ENCODE results near the gene DGKA.

The DGKA gene

GRCh38 chr12:55935738-55936151 is 4.8 kb downstream of the DGKA start:
- CTCF ChIA-PET = interaction anchor here (0.9 to 6.9 kb wide), 6 partner anchors 10 to 197 kb away, joined by 3 to 66 read pairs (median 10); partner anchors contain the start of genes DNAJC14, ORMDL2, PYM1 and SARNP
- Mint-ChIP-seq H3K36me3 (peaks cover 91% of the 10 kb centered on the region), H3K27me3 (no peaks in the 10 kb centered on the region), H3K4me1 (peaks cover 75% of the 10 kb centered on the region), H3K27ac (peak overlapping the region; percentile 86), H3K9me3 (no peaks in the 10 kb centered on the region), H3K4me3 (peak overlapping the region; percentile 92)
- DNase-seq = peak; percentile 47

- Mint-ChIP-seq H3K4me1 (peaks cover 94% of the 10 kb centered on the region), H3K36me3 (peaks cover 93% of the 10 kb centered on the region), H3K4me3 (no peak overlapping the region), H3K27ac (peak overlapping the region; percentile 86), H3K27me3 (no peaks in the 10 kb centered on the region), H3K9me3 (no peaks in the 10 kb centered on the region)
- CTCF ChIA-PET = interaction anchor here (3.3 to 6.9 kb wide), 4 partner anchors 7 to 199 kb away, joined by 18 to 66 read pairs (median 34); partner anchors contain the start of genes DGKA, ORMDL2, PYM1 and SARNP
- DNase-seq = no peak
Measured at GRCh38 chr12:55937981-55938380, 7.0 kb downstream of the DGKA start.

DNA sequence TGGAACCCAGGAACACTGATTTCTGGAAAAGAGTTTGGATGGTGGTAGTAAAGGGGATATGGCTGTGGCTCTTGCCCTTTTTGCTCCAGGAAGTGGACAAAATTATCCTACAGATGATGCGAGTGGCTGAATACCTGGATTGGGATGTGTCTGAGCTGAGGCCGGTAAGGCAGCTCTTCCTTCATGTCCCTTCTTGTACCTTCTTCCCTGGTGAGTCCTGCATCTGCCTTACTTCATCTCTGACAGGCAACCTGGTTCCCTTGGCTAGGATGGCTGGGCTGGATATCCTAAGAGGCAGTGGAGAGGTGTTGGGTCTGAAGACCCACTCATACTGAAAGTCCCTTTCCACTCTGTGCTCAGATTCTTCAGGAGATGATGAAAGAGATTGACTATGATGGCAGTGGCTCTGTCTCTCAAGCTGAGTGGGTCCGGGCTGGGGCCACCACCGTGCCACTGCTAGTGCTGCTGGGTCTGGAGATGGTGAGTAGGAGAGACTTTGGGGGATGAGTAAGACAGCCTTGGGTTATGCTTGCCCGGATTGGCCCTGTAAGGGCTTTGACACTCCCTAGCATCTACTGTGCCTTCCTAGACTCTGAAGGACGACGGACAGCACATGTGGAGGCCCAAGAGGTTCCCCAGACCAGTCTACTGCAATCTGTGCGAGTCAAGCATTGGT is 8.0 kb downstream of the DGKA start:
- H3K4me3 Mint-ChIP-seq = peak overlapping the region; percentile 16
- peak overlapping the region; percentile 86 for H3K27ac Mint-ChIP-seq
- H3K4me1 Mint-ChIP-seq = peaks cover 94% of the 10 kb centered on the region
- no peaks in the 10 kb centered on the region for H3K9me3 Mint-ChIP-seq
- DNase-seq = no peak
- CTCF ChIA-PET = interaction anchor here (0.9 to 6.9 kb wide), 13 partner anchors 8 to 200 kb away, joined by 3 to 66 read pairs (median 8); partner anchors contain the start of genes DGKA, DNAJC14, GDF11 and ORMDL2
- peaks cover 92% of the 10 kb centered on the region for H3K36me3 Mint-ChIP-seq
- H3K27me3 Mint-ChIP-seq = no peaks in the 10 kb centered on the region

- peaks cover 93% of the 10 kb centered on the region for H3K36me3 Mint-ChIP-seq
- peak overlapping the region; percentile 37 for H3K4me3 Mint-ChIP-seq
- CTCF ChIA-PET = interaction anchor here (0.6 to 6.9 kb wide), 31 partner anchors 9 to 282 kb away, joined by 3 to 66 read pairs (median 3); partner anchors contain the start of genes DGKA, DNAJC14, GDF11 and ORMDL2
Measured at GRCh38 chr12:55940065-55940732, 9.2 kb downstream of the DGKA start.

DNA sequence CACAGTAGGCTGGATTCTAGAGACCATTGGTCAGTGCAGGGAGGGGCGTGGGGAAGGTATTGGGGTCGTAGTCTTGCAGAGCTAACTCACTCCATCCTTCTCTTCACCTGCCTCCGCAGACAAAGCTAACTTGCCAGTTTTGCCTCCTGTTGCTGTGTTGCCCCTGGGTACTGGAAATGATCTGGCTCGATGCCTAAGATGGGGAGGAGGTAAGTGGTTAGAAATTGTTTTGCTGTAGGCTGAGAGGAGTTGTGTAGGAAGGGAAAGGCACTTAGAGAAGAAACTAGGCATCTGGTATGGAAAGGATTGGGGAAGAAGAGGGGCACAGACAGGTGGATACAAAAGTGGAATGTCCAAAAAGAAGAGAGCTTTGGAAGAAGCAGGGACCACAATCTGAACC is 11.1 kb downstream of the DGKA start:
- CTCF ChIA-PET = interaction anchor here (1.5 to 4.9 kb wide), 3 partner anchors 10 to 203 kb away, joined by 5 to 36 read pairs (median 6); partner anchors contain the start of genes ORMDL2 and SARNP
- Mint-ChIP-seq H3K4me3 (no peak overlapping the region), H3K36me3 (peaks cover 94% of the 10 kb centered on the region), H3K9me3 (no peaks in the 10 kb centered on the region), H3K27ac (peak overlapping the region; percentile 72), H3K27me3 (no peaks in the 10 kb centered on the region), H3K4me1 (peaks cover 89% of the 10 kb centered on the region)
- no peak for DNase-seq

More at GRCh38 chr12:55940065-55940732, 9.2 kb downstream of the DGKA start:
- Mint-ChIP-seq H3K27me3 (no peaks in the 10 kb centered on the region), H3K4me1 (peaks cover 92% of the 10 kb centered on the region), H3K27ac (peak overlapping the region; percentile 86), H3K9me3 (no peaks in the 10 kb centered on the region)
- DNase-seq = peak; percentile 91

GRCh38 chr12:55942577-55943136 is 11.7 kb downstream of the DGKA start:
- Mint-ChIP-seq H3K9me3 (no peaks in the 10 kb centered on the region), H3K36me3 (peaks cover 93% of the 10 kb centered on the region), H3K27ac (peak overlapping the region; percentile 3), H3K4me1 (peaks cover 88% of the 10 kb centered on the region), H3K4me3 (no peak overlapping the region), H3K27me3 (no peaks in the 10 kb centered on the region)
- CTCF ChIA-PET = interaction anchor here (0.6 to 4.9 kb wide), 4 partner anchors 9 to 204 kb away, joined by 3 to 36 read pairs (median 6); partner anchors contain the start of genes ORMDL2 and SARNP
- DNase-seq = no peak

- Mint-ChIP-seq H3K27me3 (no peaks in the 10 kb centered on the region), H3K27ac (peak overlapping the region; percentile 54), H3K9me3 (no peaks in the 10 kb centered on the region), H3K4me1 (peaks cover 61% of the 10 kb centered on the region), H3K36me3 (peaks cover 73% of the 10 kb centered on the region), H3K4me3 (no peak overlapping the region)
- DNase-seq = no peak
- CTCF ChIA-PET = interaction anchor here (1.0 kb wide), 2 partner anchors 12 to 115 kb away, joined by 3 read pairs; no protein-coding TSS in a partner anchor
Measured at GRCh38 chr12:55946553-55946952, 15.6 kb downstream of the DGKA start.

GRCh38 chr12:55955344-55955743 is 24.4 kb downstream of the DGKA start:
- no peaks in the 10 kb centered on the region for H3K9me3 Mint-ChIP-seq
- no peak for DNase-seq
- peak overlapping the region; percentile 67 for H3K27ac Mint-ChIP-seq
- CTCF ChIA-PET = interaction anchor here (0.9 to 1.8 kb wide), 3 partner anchors 21 to 217 kb away, joined by 3 to 6 read pairs (median 4); no protein-coding TSS in a partner anchor
- peaks cover 50% of the 10 kb centered on the region for H3K36me3 Mint-ChIP-seq
- H3K4me3 Mint-ChIP-seq = no peak overlapping the region
- H3K27me3 Mint-ChIP-seq = peaks cover 3% of the 10 kb centered on the region
- H3K4me1 Mint-ChIP-seq = peaks cover 15% of the 10 kb centered on the region

GRCh38 chr12:55955800-55956508 is 25.0 kb downstream of the DGKA start:
- CTCF ChIA-PET = interaction anchor here (0.9 to 1.8 kb wide), 3 partner anchors 21 to 218 kb away, joined by 3 to 6 read pairs (median 4); no protein-coding TSS in a partner anchor
- H3K36me3 Mint-ChIP-seq = peaks cover 48% of the 10 kb centered on the region
- H3K9me3 Mint-ChIP-seq = no peaks in the 10 kb centered on the region
- peaks cover 3% of the 10 kb centered on the region for H3K27me3 Mint-ChIP-seq
- peaks cover 15% of the 10 kb centered on the region for H3K4me1 Mint-ChIP-seq
- peak overlapping the region; percentile 67 for H3K27ac Mint-ChIP-seq
- DNase-seq = peak; percentile 72
- no peak overlapping the region for H3K4me3 Mint-ChIP-seq

GRCh38 chr12:55957106-55957859 is 26.3 kb downstream of the DGKA start:
- CTCF ChIA-PET = no interaction called here
- H3K27ac Mint-ChIP-seq = peak overlapping the region; percentile 31

DNA sequence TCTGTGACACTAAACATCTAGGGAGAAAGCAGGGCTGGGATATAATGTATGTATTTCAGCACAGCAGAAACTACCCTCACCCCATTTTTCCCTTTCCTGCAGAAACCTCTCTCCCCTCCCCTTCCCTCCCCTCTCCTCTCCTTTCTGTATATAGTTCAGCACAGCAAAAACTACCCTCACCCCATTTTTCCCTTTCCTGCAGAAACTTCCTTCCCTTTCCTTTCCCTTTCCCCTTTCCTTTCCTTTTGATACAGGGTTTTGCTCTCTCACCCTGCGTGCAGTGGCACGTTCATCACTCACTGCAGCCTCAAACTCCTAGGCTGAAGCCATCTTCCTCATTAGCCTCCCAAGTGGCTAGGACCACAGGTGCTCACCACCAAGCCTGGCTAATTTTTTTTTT is 32.8 kb downstream of the DGKA start:
- Mint-ChIP-seq H3K9me3 (no peaks in the 10 kb centered on the region), H3K36me3 (peaks cover 10% of the 10 kb centered on the region), H3K4me3 (no peak overlapping the region), H3K27ac (no peak overlapping the region), H3K4me1 (peaks cover 37% of the 10 kb centered on the region), H3K27me3 (peaks cover 4% of the 10 kb centered on the region)
- CTCF ChIA-PET = no interaction called here
- no peak for DNase-seq

More at GRCh38 chr12:55957106-55957859, 26.3 kb downstream of the DGKA start:
- Mint-ChIP-seq H3K4me1 (peaks cover 6% of the 10 kb centered on the region), H3K36me3 (peaks cover 35% of the 10 kb centered on the region), H3K27me3 (peaks cover 3% of the 10 kb centered on the region), H3K4me3 (no peak overlapping the region), H3K9me3 (no peaks in the 10 kb centered on the region)
- DNase-seq = no peak

- Mint-ChIP-seq H3K4me3 (peak overlapping the region; percentile 92), H3K27me3 (peaks cover 4% of the 10 kb centered on the region), H3K36me3 (peaks cover 12% of the 10 kb centered on the region), H3K9me3 (no peaks in the 10 kb centered on the region), H3K4me1 (peaks cover 43% of the 10 kb centered on the region), H3K27ac (no peak overlapping the region)
- CTCF ChIA-PET = no interaction called here
- no peak for DNase-seq
Measured at GRCh38 chr12:55965240-55965639, 34.3 kb downstream of the DGKA start.

- Mint-ChIP-seq H3K27me3 (peaks cover 4% of the 10 kb centered on the region), H3K4me1 (peaks cover 46% of the 10 kb centered on the region), H3K4me3 (peak within 1 kb of the TSS; percentile 92), H3K27ac (peak within 1 kb of the TSS; percentile 83), H3K36me3 (peaks cover 16% of the 10 kb centered on the region), H3K9me3 (no peaks in the 10 kb centered on the region)
- no peak for DNase-seq
- CTCF ChIA-PET = no interaction called here
Measured at GRCh38 chr12:55965941-55966407, 35.0 kb downstream of the DGKA start, which contains the start of gene PMEL. Gene PMEL (minus strand): TSS chr12:55966042. CDS start chr12:55966011, 31 bp downstream.

All from activated naive CD4-positive, alpha-beta T cell treated with anti-CD3 and anti-CD28 coated beads, Interleukin-2, amount 10 ng/mL, durations not matched to agents 7 days and 5 days (primary cell).